PC-9 (cell line): Measurements from ENCODE around the gene MTMR3.

ENCODE experiments used
- EZH2 ChIP-seq: fragments of 200-600 bp; sonication (generic); IDR thresholded peaks from 2 replicates; pipeline ENCODE4 v1.8.0; 2017; ENCODE audit warnings: antibody characterized with exemption, low read depth
- TF ChIP-seq, protein P1 (sequence below): fragments of 200-600 bp; sonication (generic); conservative IDR thresholded peaks from 2 replicates; pipeline ENCODE4 v1.6.1; 2017; ENCODE audit warnings: mixed run types, antibody characterized with exemption, mild to moderate bottlenecking, moderate library complexity

DNA sequence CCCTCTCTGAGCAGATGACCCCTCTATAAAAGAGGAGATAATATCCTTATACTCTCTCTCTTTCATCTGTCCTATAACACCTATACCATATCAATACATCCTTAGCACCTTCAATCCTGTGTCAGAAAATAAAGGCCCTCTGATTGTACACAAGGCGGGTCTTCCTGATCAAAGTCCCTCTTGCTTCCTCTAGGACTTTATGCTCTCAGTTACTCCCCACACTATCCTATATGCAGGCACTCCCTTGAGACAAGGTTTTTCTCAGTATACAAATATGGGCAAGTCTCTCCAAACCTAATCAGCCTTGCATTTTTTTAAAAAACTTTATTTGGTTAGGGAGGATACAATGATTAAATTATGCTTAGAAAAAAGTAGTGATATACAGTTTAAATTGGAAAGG is 180.0 kb downstream of the MTMR3 start:
- TF ChIP-seq, protein P1, sequence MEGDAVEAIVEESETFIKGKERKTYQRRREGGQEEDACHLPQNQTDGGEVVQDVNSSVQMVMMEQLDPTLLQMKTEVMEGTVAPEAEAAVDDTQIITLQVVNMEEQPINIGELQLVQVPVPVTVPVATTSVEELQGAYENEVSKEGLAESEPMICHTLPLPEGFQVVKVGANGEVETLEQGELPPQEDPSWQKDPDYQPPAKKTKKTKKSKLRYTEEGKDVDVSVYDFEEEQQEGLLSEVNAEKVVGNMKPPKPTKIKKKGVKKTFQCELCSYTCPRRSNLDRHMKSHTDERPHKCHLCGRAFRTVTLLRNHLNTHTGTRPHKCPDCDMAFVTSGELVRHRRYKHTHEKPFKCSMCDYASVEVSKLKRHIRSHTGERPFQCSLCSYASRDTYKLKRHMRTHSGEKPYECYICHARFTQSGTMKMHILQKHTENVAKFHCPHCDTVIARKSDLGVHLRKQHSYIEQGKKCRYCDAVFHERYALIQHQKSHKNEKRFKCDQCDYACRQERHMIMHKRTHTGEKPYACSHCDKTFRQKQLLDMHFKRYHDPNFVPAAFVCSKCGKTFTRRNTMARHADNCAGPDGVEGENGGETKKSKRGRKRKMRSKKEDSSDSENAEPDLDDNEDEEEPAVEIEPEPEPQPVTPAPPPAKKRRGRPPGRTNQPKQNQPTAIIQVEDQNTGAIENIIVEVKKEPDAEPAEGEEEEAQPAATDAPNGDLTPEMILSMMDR = no peak
- no peak for TF ChIP-seq EZH2
